T-helper 17 cell (primary cell): ENCODE results near the gene ANXA1. TPM values are rescaled to one million over a fixed set of nuclear protein-coding genes. Genes with fewer than 3 reads are reported as not detected.
"Not testable (repeated sequence)": the region's sequence is repeated elsewhere in the genome, so short reads cannot be mapped to it uniquely, and the experiment has no call there.

Experiments
- ATAC-seq: fragments of 150-1000 bp; cut with Tn5 transposase; 2 replicates; pipeline ENCODE4 v1.10.0; 2021; ENCODE audit warnings: mild to moderate bottlenecking, moderate library complexity
- DNase-seq, 3 donors: peaks; one replicate each; pipeline versions ENCODE4 v3.0.0 to v3.0.0-alpha.2; 2020 to 2021
- H3K9me3 ChIP-seq: one replicate; pipeline ENCODE4 v1.7.0; 2013; ENCODE audit warnings: low read length, mild to moderate bottlenecking; ENCODE audit not compliant: control insufficient read depth, poor library complexity, severe bottlenecking
- H3K27ac Mint-ChIP-seq: one replicate; pipeline ENCODE4 v1.8.0; 2022; ENCODE audit warnings: mild to moderate bottlenecking, moderate library complexity, mixed read lengths
- H3K27me3 Mint-ChIP-seq: one replicate; pipeline ENCODE4 v1.8.0; 2022; ENCODE audit warnings: mixed read lengths
- H3K36me3 Mint-ChIP-seq: one replicate; pipeline ENCODE4 v1.8.0; 2022; ENCODE audit warnings: low read depth, mixed read lengths
- H3K4me1 Mint-ChIP-seq: one replicate; pipeline ENCODE4 v1.8.0; 2022; ENCODE audit warnings: mild to moderate bottlenecking, mixed read lengths
- H3K4me3 Mint-ChIP-seq: one replicate; pipeline ENCODE4 v1.8.0; 2022; ENCODE audit warnings: mild to moderate bottlenecking, moderate library complexity, mixed read lengths
- total RNA-seq, 4 donors: library from RNA in 2 of 4; stranded (reverse) in 2 of 4; gene quantifications; one replicate each; pipeline ENCODE4 v1.2.3 and lab custom pipeline; 2022 to 2026

Gene ANXA1
- total RNA-seq, 2 donors from 2014 or later, result 553 to 928 TPM

DNA sequence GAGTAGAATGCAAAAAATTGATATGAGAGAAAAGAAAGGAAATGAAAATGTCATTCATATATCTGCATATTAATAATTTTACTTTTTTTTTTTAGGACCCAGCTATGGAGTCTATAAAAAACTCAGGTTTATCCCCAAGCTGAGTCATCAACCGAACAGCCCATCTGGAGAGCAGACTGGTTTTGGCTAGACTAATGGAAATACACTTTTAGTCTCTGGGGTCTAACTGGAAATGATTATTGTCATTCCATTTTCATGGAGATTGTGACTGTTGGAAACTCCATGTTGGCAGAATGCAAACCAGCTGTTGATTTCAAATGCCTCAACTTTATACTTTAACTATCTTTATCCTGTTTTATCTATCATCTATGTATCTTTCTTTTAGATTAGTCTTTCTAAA is 28.7 kb downstream of the ANXA1 start:
- Mint-ChIP-seq H3K4me3 (no peak overlapping the region), H3K27ac (no peak overlapping the region), H3K4me1 (peaks cover 4% of the 10 kb centered on the region), H3K36me3 (no peaks in the 10 kb centered on the region), H3K27me3 (peaks cover 4% of the 10 kb centered on the region)
- ATAC-seq (no peak), DNase-seq (no peak)
- no peaks in the 10 kb centered on the region for H3K9me3 ChIP-seq

DNA sequence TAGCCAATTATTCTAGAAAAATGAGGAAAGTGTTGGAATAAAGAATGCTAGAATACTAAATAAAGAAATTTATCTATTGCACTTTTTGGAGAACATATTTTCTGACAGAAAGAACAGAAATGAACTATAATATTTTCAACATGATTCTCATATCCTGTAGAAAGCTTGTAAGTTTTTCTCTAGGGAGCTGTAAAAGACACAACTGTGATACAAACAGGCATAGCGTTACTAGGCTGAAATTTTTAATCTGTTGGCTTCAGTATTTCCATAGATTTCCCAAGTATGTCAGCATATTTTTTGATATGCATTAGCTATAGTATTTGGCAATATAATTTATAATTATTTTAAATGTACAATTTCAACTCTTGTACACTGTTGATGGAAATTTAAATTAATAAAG is 31.3 kb downstream of the ANXA1 start:
- no peak overlapping the region for H3K27ac Mint-ChIP-seq
- peaks cover 4% of the 10 kb centered on the region for H3K4me1 Mint-ChIP-seq
- no peaks in the 10 kb centered on the region for H3K9me3 ChIP-seq
- no peak for ATAC-seq
- no peak for DNase-seq
- H3K4me3 Mint-ChIP-seq, result no peak overlapping the region
- H3K36me3 Mint-ChIP-seq, result peaks cover under 1% of the 10 kb centered on the region
- H3K27me3 Mint-ChIP-seq, result peaks cover 12% of the 10 kb centered on the region

DNA sequence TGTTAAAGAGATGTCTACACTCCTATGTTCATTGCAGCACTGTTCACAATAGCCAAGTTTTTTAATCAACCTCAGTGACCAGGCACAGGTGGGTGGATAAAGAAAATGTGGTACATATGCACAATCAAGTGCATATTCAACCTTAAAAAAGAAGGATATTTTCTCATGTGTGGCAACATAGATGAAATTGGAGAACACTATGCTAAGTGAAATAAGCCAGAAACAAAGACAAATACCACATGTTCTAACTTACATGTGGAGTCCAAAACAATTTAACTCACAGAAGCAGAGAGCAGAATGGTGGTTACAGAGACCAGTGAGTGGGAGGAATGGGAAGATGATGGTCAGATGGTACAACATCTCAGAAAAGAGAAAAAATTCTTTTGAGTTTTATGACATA is 31.8 kb downstream of the ANXA1 start:
- no peak for DNase-seq
- Mint-ChIP-seq H3K36me3 (peaks cover 2% of the 10 kb centered on the region), H3K27ac (no peak overlapping the region), H3K4me3 (no peak overlapping the region), H3K27me3 (peaks cover 14% of the 10 kb centered on the region), H3K4me1 (peaks cover 2% of the 10 kb centered on the region)
- no peaks in the 10 kb centered on the region for H3K9me3 ChIP-seq
- no peak for ATAC-seq

DNA sequence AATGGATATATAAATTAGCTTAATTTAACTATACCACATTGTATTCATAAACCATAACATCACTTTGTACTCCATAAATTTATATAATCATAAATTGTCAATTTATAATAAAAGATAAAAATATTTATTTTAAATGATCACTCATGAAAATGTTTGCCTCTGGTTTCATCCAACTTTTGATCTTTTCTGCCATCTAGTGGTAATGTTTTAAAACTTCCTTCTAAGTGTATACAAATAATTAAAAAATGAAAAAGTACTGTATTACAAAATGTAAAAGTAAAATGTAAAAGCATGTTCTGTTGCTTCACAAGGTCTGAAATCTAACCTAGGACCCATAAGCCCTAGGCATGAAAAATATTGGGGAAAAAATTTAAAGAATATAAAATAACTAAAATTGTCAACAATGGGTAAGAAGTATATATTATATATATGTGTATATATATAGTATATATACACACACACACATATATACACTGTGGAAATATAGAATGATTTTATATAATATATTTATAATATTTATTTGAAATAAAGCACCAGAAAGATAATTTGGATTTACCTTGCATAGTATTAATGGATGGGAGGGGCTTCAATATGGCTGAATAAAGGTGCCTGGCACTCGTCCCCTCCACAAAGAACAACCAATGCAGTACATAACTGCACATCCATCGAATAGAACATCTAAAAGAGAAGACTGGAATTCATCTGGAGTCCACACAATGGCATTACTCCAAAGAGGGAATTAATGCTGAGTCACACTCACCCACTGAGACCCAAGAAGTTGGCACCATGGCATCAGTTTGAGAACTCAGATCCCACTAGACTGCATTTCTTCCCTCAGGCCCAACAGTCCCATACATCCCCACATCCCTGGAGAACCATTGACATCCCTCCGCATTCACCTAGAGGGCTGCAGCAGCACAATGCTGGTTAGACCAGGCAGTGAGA is 32.5 kb downstream of the ANXA1 start:
- ATAC-seq, result no peak

DNA sequence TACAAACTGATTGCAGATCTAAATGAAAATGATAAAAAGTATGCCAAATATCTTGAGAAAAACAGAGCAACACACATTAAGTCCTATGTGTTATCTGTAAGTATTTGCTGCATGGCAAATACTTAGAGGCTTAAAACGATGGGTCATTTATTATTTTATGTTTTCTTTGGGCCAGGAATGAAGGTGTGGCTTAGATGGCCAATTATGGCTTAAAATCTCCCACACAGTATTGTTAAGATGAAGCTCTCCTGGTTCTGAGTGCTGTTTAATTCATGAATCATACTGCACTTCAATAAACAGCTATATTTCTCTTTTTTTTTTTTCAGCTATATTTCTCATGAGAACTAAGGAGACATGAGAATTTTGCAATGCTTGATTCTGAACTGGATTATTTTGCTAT is 39.4 kb downstream of the ANXA1 start:
- H3K36me3 Mint-ChIP-seq, result not testable (repeated sequence)

More for the DNA sequence above, 32.5 kb downstream of the ANXA1 start:
- Mint-ChIP-seq H3K27me3 (peaks cover 14% of the 10 kb centered on the region), H3K4me3 (no peak overlapping the region), H3K36me3 (peaks cover 2% of the 10 kb centered on the region), H3K27ac (no peak overlapping the region), H3K4me1 (peaks cover 2% of the 10 kb centered on the region)
- no peak for DNase-seq
- H3K9me3 ChIP-seq, result no peaks in the 10 kb centered on the region

DNA sequence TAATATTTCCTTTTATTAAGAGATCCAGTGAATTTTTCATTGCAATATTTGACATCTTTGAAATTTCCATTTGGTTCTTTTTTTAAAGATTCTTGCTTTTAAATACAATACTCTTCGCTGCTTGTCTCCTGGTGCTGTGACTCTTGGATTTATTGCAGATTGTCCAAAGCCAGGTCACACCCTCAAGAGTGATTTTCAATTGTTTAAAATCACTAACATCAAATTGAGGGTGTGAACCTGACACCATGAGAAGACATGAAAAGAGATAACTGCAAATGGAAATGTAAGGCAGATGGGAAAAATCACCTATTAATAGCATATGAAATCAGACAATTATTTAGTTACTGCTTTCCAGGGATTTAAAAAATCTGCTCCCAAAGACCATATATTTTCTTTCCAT is 42.6 kb downstream of the ANXA1 start:
- Mint-ChIP-seq H3K27me3 (peaks cover 19% of the 10 kb centered on the region), H3K4me1 (no peaks in the 10 kb centered on the region), H3K27ac (no peak overlapping the region), H3K4me3 (no peak overlapping the region), H3K36me3 (peaks cover under 1% of the 10 kb centered on the region)
- H3K9me3 ChIP-seq, result no peaks in the 10 kb centered on the region
- no peak for ATAC-seq
- DNase-seq, result no peak

More for the DNA sequence above, 39.4 kb downstream of the ANXA1 start:
- H3K9me3 ChIP-seq, H3K4me1 Mint-ChIP-seq, DNase-seq, H3K27ac Mint-ChIP-seq, H3K4me3 Mint-ChIP-seq, ATAC-seq: not testable (repeated sequence)
- peaks cover 14% of the 10 kb centered on the region for H3K27me3 Mint-ChIP-seq

DNA sequence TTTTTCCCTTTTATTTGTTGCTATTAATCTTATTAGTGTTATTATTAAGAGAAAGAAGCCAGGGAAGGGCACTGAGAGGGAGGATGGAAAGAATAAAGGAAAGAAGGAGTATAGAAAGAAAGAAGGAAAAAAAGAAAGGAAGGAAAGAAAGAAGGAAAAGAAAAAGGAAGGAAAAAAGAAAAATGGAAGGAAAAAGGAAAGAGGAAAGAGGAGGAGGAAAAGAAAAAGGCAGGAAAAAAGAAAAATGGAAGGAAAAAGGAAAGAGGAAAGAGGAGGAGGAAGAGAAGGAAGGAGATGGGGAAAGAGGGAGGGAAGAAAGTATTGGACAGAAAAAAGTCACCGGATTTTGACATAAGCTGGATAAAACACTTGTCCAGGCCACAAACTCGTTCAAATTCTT is 47.8 kb downstream of the ANXA1 start:
- H3K4me3 Mint-ChIP-seq, result no peak overlapping the region
- no peaks in the 10 kb centered on the region for H3K9me3 ChIP-seq
- no peak overlapping the region for H3K27ac Mint-ChIP-seq
- H3K4me1 Mint-ChIP-seq, result peaks cover 6% of the 10 kb centered on the region
- peaks cover 36% of the 10 kb centered on the region for H3K27me3 Mint-ChIP-seq
- peaks cover 2% of the 10 kb centered on the region for H3K36me3 Mint-ChIP-seq
- ATAC-seq (no peak), DNase-seq (no peak)

DNA sequence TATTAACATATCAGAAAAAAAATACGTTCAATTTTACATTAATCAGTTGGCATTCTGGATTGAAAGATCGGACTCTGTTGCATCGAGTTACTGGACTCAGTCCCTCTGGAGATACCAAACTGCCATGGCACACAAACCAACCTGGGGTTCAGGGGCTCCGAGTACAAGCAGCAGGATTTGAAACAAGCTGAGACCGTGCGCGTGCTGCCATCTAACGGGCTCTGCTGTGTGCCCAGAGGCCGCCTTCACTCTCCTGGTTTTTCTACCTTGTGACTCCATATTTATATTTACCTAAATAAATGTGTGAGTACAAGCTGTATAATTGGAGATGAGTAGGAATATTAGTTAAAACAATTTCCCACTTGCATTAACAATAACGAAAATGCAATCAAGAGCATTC is 48.2 kb downstream of the ANXA1 start:
- H3K4me1 Mint-ChIP-seq, result peaks cover 6% of the 10 kb centered on the region
- H3K4me3 Mint-ChIP-seq, result no peak overlapping the region
- DNase-seq (no peak), ATAC-seq (no peak)
- H3K27me3 Mint-ChIP-seq, result peaks cover 38% of the 10 kb centered on the region
- no peaks in the 10 kb centered on the region for H3K9me3 ChIP-seq
- peaks cover 2% of the 10 kb centered on the region for H3K36me3 Mint-ChIP-seq
- H3K27ac Mint-ChIP-seq, result no peak overlapping the region

DNA sequence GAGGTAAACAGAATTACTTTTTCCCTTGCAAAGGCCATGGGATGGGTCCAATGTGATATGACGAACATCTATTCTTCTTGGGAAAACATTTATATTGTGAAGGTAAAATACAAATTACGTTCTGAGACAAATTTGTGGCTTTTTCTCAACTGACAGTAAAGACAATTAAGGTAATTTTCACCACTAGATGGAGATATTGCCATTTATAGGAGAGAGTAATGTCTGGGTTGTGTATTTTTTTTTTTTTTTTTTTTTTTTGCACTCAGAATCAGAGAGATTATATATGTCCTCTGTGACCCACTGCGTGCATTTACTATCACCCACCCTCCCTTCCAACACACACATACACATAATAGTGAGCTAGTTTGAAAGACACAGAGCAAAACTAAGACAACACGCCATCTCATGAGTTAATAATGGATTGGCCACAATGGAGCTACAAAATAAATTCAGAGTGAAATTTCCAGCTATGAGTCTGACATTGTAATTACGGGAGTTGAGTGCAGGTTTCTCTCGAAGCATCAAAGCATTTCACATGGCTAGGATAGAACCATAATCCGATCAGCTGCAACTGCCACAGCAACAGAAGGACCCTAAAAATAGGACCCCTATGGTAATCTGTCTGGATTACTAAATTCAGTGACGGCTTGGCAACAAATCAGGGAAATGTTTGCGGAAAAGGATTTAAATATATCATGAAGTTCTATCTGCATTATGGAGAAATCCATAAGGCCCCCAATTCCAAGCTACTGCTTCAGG is 49.2 kb downstream of the ANXA1 start:
- no peak for DNase-seq
- H3K4me1 Mint-ChIP-seq, result peaks cover 6% of the 10 kb centered on the region
- no peak overlapping the region for H3K27ac Mint-ChIP-seq
- ATAC-seq, result peak; percentile 44
- peaks cover 37% of the 10 kb centered on the region for H3K27me3 Mint-ChIP-seq
- H3K36me3 Mint-ChIP-seq, result peaks cover 2% of the 10 kb centered on the region
- H3K4me3 Mint-ChIP-seq, result no peak overlapping the region
- no peaks in the 10 kb centered on the region for H3K9me3 ChIP-seq

DNA sequence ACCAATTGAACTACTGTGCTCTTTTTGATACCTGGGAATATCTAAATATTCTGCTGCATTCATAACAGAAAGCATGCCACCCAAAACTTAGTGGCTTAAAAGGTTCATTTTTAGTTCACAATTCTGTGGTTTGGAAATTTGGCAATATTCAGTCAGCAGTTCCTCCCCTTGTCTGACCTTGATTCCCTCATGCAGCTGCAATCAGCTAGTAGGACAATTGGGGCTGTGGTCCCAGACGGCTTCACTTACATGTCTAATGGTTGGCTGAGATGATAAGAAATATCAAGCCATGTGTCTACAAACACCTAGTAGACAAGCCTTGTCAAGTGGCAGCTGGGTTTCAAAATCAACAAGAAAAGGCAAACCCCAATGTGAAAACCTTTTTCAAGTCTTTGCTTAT is 51.3 kb downstream of the ANXA1 start:
- H3K4me3 Mint-ChIP-seq, result no peak overlapping the region
- peaks cover 36% of the 10 kb centered on the region for H3K27me3 Mint-ChIP-seq
- H3K4me1 Mint-ChIP-seq, result peaks cover 6% of the 10 kb centered on the region
- no peak overlapping the region for H3K27ac Mint-ChIP-seq
- ATAC-seq (no peak), DNase-seq (no peak)
- H3K9me3 ChIP-seq, result no peaks in the 10 kb centered on the region
- H3K36me3 Mint-ChIP-seq, result peaks cover 2% of the 10 kb centered on the region

DNA sequence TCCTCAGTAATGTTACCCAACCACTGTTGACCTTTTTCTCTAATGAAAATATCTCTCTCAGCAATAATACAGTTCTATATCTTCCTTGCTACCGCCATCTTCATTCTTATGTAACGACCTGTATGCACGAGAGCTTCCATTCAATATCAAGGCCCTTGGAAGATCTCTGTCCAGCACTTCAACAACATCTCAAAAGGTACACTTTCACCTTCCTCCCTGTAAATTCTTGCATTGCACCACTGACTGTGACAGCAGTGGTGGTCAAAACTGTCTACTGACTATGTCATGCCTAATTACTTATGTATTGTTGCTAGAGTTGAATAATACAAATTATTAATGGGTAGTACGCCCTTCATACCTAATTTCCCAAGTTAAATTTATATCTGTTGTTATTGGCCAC is 53.3 kb downstream of the ANXA1 start:
- ATAC-seq (no peak), DNase-seq (no peak)
- Mint-ChIP-seq H3K4me3 (no peak overlapping the region), H3K36me3 (no peaks in the 10 kb centered on the region), H3K27me3 (peaks cover 35% of the 10 kb centered on the region), H3K27ac (no peak overlapping the region), H3K4me1 (peaks cover 6% of the 10 kb centered on the region)
- H3K9me3 ChIP-seq, result no peaks in the 10 kb centered on the region

DNA sequence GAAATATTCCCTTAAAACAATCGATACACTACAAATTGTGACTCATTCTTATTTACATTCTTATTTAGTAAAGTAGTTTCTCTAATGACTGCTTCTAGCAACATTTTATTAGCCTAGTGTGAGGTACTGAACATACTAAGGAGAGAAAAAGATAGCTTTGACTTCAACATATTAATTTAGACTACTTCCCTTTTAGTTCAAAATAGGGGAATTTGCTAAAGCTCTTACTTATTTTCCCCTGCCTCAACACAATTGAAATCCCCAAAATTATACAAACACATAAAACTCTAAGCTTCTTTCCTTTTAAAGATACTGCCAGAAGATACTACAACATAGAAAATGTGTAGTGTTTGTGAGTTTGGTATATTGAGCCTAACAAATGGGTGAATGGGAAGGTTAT is 55.2 kb downstream of the ANXA1 start:
- no peak for DNase-seq
- Mint-ChIP-seq H3K27ac (no peak overlapping the region), H3K4me3 (no peak overlapping the region), H3K27me3 (peaks cover 34% of the 10 kb centered on the region), H3K36me3 (no peaks in the 10 kb centered on the region), H3K4me1 (peaks cover 4% of the 10 kb centered on the region)
- ATAC-seq, result no peak
- H3K9me3 ChIP-seq, result no peaks in the 10 kb centered on the region

DNA sequence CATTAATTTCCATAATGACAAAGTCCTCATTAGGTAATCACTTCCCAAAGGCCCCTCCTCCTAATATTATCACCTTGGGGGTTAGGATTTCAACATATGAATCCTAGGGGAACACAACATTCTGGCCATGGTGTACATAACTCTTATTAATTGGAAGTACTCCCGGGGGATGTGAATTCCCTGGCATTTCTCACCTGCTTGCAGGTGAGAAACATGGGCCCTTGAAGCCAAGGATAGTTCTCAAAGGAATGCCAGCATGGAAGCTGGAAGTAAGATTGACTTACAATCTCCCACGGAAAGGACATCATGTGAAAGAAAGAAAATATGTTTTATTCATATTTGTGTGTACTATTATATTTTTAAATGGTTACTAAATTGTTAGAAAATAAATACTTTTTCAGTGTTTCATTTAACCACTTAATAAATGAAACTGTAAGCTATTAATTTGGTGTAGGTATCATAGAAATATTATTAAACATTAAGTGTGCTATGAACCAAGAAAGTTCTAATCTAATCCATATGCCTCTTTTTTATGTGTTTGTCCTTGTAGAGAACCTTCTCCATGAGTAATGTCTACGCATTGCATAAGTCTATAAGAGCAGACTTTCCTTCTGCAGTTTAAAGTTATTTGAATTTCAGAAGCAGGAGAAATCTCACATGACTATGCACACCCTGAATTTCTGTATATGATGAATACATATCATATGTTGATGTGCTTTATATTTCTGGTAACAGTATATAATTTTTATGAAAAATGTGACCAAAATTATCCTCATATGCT is 59.4 kb downstream of the ANXA1 start:
- no peak overlapping the region for H3K27ac Mint-ChIP-seq
- ATAC-seq, result no peak

More for the DNA sequence above, 59.4 kb downstream of the ANXA1 start:
- DNase-seq, result no peak
- peaks cover 39% of the 10 kb centered on the region for H3K27me3 Mint-ChIP-seq
- H3K36me3 Mint-ChIP-seq, result no peaks in the 10 kb centered on the region
- no peaks in the 10 kb centered on the region for H3K9me3 ChIP-seq
- no peak overlapping the region for H3K4me3 Mint-ChIP-seq
- peaks cover 10% of the 10 kb centered on the region for H3K4me1 Mint-ChIP-seq
